HG03095 (cell line): Measurements from ENCODE around the gene PES1.
A peak's percentile ranks its signal among the peaks of the same experiment; 100 is the strongest.
"Not testable (repeated sequence)": the region's sequence is repeated elsewhere in the genome, so short reads cannot be mapped to it uniquely, and the experiment has no call there.

Experiments
- ATAC-seq: cut with Tn5 transposase; IDR thresholded peaks from one replicate; pipeline ENCODE4 v1.9.1; 2021; ENCODE audit warnings: moderate library complexity; ENCODE audit not compliant: unreplicated experiment

The PES1 gene

DNA sequence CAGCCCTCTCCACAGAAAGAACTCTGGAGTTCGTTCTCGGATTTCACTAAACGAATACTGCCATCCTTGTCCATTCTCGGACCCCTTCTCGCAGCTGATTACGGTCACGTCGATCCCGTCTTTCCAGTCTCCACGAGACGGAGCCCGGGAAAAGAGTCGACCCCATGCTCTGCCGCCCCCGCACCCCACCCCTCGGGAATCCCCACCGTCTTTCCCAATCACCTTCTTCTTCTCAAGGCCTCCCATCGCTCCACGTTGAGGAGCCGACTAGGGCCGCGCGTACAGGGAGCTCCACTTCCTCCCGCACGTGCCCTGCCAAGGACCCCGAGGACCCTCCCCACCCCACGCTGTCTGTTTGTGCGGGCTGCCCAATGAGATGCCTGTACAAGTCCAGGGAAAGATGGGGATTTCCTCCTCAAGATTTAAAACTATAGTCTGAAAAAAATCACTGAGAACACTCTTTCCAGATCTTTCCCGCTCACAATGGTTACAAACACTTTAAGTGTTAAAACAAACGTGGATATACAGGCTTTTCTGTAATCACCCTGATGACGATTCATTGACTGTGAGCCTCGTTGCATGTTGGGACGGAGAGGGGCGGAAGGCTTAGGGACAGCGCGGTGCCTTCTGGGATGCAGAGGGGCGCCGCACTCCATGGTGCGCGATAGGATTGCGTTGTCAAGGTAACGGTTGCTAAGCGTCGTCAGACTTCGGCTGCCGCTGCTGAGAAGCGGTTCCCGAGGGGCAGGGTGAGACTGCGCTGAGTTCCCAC lies at the start of gene PES1:
PES1 (minus strand) TSS at position 323 of the 772 bp plus-strand sequence; CDS start at position 246, 77 bp downstream.
- peak; percentile 91 for ATAC-seq

DNA sequence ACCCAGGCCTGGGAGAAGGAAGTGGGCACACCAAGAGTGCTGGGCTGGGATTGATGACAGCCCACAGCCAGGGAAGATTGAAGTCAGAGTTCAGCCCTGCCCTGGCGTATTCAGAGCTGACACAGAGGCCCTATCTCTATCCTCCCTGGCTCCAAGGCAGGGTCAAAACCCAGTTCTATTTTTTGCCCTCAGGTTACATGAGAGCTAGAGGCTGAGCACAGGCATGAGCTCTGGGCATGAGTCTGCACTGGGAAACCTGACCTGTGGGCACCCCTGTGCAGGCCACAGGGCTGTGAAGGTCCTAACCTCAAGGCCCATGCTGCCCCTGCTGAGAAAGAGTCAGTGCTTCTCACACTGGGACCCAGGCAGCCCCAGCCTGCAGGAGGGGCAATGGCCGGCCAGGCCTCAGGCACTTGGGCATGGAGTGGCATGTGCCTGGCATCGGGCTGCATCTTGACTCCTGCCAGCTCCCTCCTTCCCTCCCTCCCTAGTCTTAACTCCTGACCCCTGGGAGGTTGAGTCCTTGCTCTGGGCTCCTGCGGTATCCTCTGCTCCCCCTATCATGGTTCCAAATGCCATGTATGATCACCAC lies 49.2 kb upstream of the PES1 start:
- no peak for ATAC-seq

DNA sequence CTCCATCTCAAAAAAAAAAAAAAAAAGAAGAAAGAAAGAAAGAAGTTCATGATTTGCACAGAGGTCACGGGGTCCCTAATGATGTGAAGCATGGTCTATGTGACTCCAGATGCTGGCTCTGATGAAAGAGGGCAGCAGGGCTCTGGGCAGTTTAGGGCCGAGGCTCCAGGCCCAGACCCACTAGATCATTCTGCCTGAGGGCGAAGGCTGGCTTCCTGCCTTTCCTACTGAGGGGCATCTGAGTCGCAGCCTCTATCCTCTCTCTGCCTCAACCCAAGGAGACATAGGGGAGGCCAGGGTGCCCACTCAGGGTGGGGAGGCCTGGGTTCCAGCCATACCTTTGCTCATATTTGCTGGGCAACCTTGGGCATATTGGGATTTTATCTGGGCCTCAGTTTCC lies 48.7 kb upstream of the PES1 start:
- ATAC-seq = no peak

DNA sequence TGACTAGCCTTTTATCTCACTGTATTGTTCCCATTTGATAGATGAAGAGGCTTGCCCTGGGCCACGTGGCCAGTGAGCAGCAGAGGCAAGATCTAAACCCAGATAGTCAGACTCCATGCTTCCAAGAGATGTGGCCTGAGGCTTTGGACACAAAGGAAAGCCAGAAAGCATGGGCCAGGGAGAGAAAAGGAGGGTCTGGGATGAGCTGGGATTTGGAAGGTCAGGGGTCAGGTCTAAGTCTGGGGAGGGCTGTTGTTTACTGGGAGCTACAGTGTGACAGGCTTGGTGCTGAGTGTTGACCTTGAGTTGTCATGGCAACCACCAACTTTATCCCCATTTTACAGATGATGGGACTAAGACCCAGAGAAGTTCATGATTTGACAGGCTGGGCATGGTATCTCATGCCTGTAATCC lies 46.0 kb upstream of the PES1 start:
- ATAC-seq = no peak

DNA sequence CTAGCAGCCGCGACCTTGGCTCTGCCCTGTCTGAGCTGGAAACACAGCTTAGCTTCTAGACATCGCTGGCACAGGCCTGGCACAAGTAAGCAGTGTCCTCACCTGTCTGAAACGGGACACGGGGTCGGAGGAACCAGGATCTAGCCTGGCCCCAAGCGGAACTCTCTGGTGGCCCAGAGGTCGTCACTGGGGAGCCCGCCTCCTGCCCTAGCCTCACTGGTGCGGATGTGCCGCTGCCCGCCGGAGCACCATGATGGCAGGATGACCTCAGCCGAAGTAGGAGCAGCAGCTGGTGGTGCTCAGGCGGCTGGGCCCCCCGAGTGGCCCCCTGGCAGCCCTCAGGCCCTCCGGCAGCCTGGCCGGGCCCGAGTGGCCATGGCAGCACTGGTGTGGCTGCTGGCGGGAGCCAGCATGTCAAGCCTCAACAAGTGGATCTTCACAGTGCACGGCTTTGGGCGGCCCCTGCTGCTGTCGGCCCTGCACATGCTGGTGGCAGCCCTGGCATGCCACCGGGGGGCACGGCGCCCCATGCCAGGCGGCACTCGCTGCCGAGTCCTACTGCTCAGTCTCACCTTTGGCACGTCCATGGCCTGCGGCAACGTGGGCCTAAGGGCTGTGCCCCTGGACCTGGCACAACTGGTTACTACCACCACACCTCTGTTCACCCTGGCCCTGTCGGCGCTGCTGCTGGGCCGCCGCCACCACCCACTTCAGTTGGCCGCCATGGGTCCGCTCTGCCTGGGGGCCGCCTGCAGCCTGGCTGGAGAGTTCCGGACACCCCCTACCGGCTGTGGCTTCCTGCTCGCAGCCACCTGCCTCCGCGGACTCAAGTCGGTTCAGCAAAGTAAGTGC lies 44.7 kb upstream of the PES1 start:
- no peak for ATAC-seq

DNA sequence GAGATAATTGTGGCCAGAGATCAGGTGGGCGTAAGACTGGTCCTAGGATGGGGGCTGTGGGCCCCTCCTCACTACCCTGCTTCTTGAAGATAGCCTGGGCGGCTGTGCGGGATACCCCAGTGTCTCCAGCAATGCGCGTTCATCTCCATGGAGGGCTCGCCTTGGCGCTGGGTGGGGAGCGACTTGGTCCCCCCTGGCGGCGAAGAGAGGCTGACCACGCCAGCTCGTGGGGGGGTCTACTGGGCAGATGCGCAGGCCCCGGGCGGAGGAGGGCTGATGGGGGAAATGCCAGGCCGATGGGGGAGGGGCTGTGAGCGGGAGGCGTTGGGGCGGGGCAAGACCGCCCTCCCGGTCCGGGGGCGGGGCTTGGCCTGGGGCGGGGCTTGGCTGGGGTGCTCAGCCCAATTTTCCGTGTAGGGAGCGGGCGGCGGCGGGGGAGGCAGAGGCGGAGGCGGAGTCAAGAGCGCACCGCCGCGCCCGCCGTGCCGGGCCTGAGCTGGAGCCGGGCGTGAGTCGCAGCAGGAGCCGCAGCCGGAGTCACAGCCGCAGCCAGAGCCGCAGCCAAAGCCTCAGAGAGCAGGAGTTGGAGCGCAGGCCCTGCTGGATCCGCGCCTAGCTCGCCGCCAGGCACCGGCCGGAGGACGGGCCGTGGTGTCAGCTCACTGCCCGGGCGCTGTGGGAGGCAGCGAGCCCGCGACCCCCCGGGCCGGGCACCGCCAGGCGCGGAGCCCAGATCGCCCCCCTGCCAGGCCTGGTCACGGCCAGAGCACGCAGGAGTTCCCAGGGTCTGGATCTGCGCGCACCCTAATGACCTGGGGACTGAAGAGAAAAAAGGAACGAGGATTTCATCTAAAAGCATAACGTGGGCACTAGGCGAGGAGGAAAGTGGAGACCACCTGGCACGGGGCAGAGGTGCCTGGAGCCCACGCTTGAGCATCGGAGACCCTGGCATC lies 43.8 kb upstream of the PES1 start, which contains the start of gene SLC35E4:
SLC35E4 (plus strand) TSS at position 509 of the 953 bp plus-strand sequence. CDS start 670 bp downstream, outside the sequence.
- ATAC-seq = peak; percentile 58

DNA sequence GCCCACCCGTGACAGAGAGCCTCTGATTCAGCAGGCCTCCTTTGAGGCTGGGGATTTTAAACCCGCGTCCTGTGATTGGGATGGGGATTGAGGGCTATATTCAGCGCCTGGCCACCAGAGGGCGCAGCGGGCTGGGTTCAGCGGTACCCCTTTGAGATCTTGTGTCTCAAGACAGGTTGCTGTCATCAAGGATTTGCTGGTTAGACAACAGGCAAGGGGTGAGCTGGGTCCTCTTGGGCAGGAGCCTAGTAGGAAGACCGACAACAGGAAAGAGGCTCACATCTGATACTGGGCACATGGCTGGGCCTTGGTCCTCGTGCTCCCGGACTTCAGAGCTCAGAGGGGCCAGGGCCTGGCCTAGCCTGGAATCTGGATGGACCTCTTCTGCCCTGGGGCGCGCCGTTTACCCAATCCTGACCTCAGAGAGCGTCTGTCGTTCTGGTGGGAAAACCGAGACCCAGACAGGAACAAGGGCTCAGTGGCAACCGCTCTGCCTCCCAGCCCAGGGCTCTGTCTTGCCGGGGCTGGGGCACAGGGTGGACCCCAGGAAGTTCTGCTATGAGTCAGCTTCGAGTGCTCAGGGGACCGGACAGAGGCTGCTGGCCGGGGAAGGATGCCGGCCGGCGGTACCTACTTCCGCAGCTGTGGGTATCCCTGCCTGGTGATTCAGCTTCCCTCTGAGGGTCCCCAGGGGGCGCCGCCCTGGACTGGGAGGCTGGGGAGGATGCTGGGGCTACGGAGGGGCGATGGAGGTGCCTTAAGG lies 42.9 kb upstream of the PES1 start:
- ATAC-seq = peak; percentile 46

DNA sequence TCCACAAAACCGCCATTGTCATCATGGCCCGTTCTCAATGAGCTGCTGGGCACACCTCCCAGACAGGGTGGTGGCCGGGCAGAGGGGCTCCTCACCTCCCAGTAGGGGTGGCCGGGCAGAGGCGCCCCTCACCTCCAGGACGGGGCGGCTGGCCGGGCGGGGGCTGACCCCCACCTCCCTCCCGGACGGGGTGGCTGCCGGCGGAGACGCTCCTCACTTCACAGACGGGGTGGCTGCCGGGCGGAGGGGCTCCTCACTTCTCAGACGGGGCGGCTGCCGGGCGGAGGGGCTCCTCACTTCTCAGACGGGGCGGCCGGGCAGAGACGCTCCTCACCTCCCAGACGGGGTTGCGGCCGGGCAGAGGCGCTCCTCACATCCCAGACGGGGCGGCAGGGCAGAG lies 39.8 kb upstream of the PES1 start:
- ATAC-seq = not testable (repeated sequence)

DNA sequence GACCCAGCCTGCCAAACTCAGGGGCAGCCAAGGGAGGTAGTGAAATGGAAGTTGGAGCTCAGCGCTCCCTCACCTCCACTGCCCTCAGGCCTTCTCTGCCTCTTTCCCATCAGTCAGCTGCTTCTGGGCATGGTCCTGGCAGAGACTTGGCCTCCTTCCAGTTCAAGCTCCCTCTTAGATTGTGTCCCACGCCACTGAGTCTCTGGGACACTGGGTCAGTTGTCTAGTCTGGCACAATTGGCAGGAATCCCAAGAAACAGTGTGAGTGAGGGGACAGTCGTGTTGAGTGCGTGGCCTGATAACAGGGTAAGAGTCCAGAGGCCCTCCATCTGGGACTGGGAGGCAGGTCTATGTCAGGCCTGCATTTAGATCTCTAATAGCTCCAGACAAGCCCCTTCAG lies 36.8 kb upstream of the PES1 start:
- ATAC-seq = no peak

DNA sequence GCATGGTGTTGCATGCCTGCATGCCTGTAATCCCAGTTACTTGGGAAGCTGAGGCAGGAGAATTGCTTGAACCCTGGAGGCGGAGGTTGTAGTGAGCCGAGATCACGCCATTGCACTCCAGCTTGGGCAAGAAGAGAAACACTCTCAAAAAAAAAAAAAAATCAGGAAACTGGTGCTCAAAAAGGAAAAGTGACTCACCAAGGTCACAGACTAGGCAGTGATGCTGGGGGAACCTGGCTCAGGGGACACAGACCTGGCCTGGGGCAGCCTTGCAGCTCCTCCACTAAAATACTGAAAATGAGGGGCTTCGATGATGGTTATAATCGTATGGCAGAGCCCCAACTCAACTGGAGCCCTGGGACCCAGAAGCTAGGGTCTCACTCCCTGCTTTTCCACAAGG lies 35.8 kb upstream of the PES1 start:
- ATAC-seq = no peak

DNA sequence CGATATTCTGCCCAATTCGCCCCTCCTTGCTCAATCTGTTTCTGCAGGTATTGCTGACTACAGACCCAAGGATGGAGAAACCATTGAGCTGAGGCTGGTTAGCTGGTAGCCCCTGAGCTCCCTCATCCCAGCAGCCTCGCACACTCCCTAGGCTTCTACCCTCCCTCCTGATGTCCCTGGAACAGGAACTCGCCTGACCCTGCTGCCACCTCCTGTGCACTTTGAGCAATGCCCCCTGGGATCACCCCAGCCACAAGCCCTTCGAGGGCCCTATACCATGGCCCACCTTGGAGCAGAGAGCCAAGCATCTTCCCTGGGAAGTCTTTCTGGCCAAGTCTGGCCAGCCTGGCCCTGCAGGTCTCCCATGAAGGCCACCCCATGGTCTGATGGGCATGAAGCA lies 34.7 kb upstream of the PES1 start:
- ATAC-seq = no peak

DNA sequence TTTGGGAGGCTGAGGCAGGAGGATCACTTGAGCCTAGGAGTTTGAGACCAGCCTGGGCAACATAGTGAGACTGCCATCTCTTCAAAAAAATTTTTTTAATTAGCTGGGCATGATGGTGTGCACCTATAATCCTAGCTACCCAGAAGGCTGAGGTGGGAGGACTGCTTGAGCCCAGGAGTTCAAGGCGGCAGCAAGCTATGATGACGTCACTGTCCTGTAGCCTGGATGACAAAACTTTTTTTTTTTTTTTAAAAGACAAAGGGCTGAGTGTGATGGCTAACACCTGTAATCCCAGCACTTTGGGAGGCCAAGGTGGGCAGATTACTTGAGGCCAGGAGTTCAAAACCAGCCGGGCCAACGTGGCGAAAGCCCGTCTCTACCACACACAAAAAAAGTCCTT lies 28.2 kb upstream of the PES1 start:
- ATAC-seq = not testable (repeated sequence)

DNA sequence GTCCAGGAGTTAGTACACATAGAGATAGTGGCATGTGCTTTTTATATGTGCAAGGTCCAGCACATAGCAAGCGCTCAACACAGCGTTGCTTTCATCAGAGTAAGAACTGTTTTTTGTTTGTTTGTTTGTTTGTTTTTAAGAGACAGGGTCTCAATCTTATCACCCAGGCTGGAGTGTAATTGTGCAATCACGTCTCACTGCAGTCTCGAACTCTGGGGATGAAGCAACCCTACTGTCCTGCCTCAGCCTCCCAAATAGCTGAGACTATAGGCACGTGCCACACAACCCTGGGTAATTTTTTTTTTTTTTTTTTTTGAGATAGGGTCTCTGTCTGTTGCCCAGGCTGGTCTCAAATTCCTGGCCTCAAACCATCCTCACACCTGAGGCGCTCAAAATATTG lies 26.1 kb upstream of the PES1 start:
- ATAC-seq = no peak

DNA sequence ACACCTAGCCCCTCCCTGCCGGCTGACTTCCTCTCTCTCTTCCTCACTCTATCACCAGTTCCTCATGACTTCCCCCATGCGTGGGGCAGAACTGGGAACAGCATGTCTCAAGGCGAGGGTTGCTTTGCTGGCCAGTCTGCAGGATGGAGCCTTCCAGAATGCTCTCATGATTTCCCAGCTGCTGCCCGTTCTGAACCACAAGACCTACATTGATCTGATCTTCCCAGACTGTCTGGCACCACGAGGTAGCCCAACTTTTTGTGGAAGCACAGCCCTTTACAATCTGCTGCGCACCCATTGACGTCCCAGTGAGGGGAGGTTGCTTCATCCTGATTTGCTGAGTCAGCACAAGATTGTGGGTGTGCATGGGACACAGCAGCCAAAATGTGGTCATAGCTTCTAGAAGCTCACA lies 23.8 kb upstream of the PES1 start:
- ATAC-seq = no peak

DNA sequence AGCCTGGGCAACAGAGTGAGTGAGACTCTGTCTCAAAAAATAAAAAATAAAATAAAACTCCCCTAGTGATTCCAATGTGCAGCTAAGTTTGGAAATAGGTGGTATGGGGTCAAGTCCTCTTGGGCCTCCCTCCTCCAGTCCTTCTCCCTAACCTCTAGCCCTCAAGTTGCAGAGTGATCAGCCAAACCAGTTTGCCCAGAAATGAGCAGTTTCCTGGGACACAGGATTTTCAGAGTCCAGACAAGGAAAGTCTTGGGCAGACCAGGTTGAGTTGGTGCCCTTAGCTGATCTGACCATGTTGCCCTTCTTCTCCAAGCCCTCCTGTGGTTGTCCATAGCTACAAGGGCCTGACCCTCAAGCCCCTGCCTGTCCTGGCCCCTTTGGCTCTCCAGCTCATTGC lies 23.2 kb upstream of the PES1 start:
- no peak for ATAC-seq

DNA sequence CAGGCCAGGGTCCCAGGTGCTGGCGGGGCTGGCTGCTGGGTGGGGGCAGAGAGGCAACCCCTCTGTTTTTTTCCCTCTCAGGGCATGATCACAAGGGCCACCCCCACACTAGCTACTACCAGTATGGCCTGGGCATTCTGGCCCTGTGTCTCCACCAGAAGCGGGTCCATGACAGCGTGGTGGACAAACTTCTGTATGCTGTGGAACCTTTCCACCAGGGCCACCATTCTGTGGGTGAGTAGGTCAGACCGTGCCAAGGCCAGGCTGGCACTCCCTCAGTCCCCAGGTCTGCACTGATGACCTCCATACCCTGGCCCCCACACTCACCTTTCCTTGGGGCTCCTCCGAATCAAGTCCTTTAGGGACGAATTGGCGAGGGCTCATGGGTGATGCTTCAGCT lies 22.6 kb upstream of the PES1 start:
- no peak for ATAC-seq

DNA sequence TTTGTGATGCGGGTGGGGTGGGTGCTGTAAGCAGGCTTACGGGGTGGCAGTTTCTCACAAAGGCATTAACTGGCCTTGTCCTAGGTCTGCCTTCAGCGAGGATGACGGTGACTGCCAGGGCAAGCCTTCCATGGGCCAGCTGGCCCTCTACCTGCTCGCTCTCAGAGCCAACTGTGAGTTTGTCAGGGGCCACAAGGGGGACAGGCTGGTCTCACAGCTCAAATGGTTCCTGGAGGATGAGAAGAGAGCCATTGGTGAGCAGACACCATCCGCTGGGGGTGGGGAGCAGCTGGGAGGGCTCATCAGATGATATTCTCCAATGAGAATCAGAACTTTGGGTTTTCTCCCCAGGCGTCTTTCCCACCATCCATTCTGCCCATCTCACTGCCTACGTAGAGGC lies 21.1 kb upstream of the PES1 start:
- ATAC-seq = no peak

DNA sequence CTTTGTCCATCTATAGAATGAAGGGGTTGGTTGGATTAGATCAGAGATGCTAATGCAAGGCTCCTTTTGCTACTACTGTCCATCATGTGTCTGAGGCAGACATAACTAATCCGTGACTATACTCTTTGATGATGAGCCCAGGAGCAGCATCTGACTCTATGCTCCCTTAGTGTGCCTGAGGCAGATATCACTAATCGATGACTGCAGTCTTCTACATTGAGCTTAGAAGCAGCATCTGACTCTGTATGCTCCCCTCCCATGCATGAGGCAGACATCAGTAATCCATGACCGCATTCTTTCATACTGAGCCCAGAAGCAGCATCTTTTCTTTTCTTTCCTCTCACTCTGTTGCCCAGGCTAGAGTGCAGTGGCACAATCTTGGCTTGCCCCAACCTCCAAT lies 19.5 kb upstream of the PES1 start:
- no peak for ATAC-seq

DNA sequence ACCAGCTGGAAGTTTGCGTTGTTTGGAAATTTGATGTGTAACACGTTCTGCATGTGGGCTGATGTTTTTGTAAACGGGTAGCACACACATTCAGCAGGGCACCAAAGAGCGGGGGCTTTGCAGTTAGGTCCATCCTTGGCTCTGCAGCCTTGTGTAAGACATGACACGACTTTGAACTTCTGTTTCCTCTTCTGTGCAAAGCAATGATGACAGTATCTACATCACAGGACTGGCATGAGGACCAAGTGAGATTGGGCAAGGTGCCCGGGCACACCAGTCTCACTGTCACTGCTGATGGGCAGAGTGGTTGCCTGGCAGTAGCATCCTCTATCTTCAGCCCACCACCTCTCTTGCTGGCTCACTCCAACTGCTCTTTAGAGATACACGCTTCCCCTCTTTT lies 18.6 kb upstream of the PES1 start:
- no peak for ATAC-seq
